ENCODE results near the gene CASP12. TPM values are rescaled to one million over a fixed set of nuclear protein-coding genes. Genes with fewer than 3 reads are reported as not detected.

The CASP12 gene
- total RNA-seq, 1 donor from 2014 or later, result 1.6 TPM

GRCh38 chr11:104846216-104846615 is 52.0 kb downstream of the CASP12 start:
- no peaks in the 10 kb centered on the region for H3K9me3 ChIP-seq
- H3K36me3 ChIP-seq, result no peaks in the 10 kb centered on the region
- intact Hi-C loops (cut with DNase I), result no loop called here
- no peak overlapping the region for H3K27ac ChIP-seq
- H3K4me1 ChIP-seq, result no peaks in the 10 kb centered on the region
- no peak for DNase-seq
- H3K27me3 ChIP-seq (ENCODE audit: low read depth), result no peaks in the 10 kb centered on the region
- no peak for TF ChIP-seq CTCF (IDR thresholded peaks at IDR 0.05)
- no peak for ATAC-seq
- no peak overlapping the region for H3K4me3 ChIP-seq

- no peaks in the 10 kb centered on the region for H3K27me3 ChIP-seq (ENCODE audit: low read depth)
- TF ChIP-seq CTCF (IDR thresholded peaks at IDR 0.05), result no peak
- intact Hi-C loops (cut with DNase I), result no loop called here
- H3K4me1 ChIP-seq, result no peaks in the 10 kb centered on the region
- DNase-seq, result no peak
- no peak overlapping the region for H3K27ac ChIP-seq
- no peaks in the 10 kb centered on the region for H3K9me3 ChIP-seq
- ATAC-seq, result no peak
- H3K36me3 ChIP-seq, result no peaks in the 10 kb centered on the region
- H3K4me3 ChIP-seq, result no peak overlapping the region
These were observed 53.8 kb downstream of the CASP12 start for GRCh38 chr11:104844451-104844850.

GRCh38 chr11:104843150-104843836 is 55.0 kb downstream of the CASP12 start:
- Histone ChIP-seq H3K27ac (no peak overlapping the region), H3K9me3 (no peaks in the 10 kb centered on the region), H3K4me3 (no peak overlapping the region), H3K4me1 (no peaks in the 10 kb centered on the region), H3K36me3 (no peaks in the 10 kb centered on the region), H3K27me3 (ENCODE audit: low read depth) (no peaks in the 10 kb centered on the region)
- intact Hi-C loops (cut with DNase I), result no loop called here
- ATAC-seq (no peak), DNase-seq (no peak)
- TF ChIP-seq CTCF (IDR thresholded peaks at IDR 0.05), result no peak

- Histone ChIP-seq H3K36me3 (no peaks in the 10 kb centered on the region), H3K4me1 (no peaks in the 10 kb centered on the region), H3K27ac (no peak overlapping the region), H3K27me3 (ENCODE audit: low read depth) (no peaks in the 10 kb centered on the region), H3K9me3 (no peaks in the 10 kb centered on the region), H3K4me3 (no peak overlapping the region)
- no peak for TF ChIP-seq CTCF (IDR thresholded peaks at IDR 0.05)
- intact Hi-C loops (cut with DNase I), result no loop called here
- no peak for ATAC-seq
- no peak for DNase-seq
These were observed 56.2 kb downstream of the CASP12 start for GRCh38 chr11:104841973-104842525.

- Histone ChIP-seq H3K4me3 (no peak overlapping the region), H3K36me3 (no peaks in the 10 kb centered on the region), H3K27me3 (ENCODE audit: low read depth) (no peaks in the 10 kb centered on the region), H3K9me3 (no peaks in the 10 kb centered on the region), H3K4me1 (no peaks in the 10 kb centered on the region), H3K27ac (no peak overlapping the region)
- intact Hi-C loops (cut with DNase I), result no loop called here
- DNase-seq (no peak), ATAC-seq (no peak)
- no peak for TF ChIP-seq CTCF (IDR thresholded peaks at IDR 0.05)
These were observed 57.1 kb downstream of the CASP12 start for GRCh38 chr11:104841185-104841584.
